Lung (tissue), 12 donors: ENCODE data around the gene KCNH8. TPM values are rescaled to one million over a fixed set of nuclear protein-coding genes. Genes with fewer than 3 reads are reported as not detected.

ENCODE experiments used
- ATAC-seq: fragments of 200-7000 bp; cut with Tn5 transposase; one replicate; pipeline ENCODE4 v1.9.1; 2020; ENCODE audit warnings: moderate number of reproducible peaks; ENCODE audit not compliant: insufficient read depth, low FRiP score
- DNase-seq, 3 donors: peaks; one replicate each; pipeline ENCODE4 v3.0.0-alpha.2; 2013 to 2017
- H3K27ac ChIP-seq, 2 donors: one replicate each; pipeline ENCODE4 v1.5.1; 2013; ENCODE audit warnings: mild to moderate bottlenecking in 2 of 2, moderate library complexity in 2 of 2, control low read depth in 1 of 2, inconsistent platforms in 1 of 2, low read depth in 1 of 2, low read length in 1 of 2
- H3K27me3 ChIP-seq, 3 donors: one replicate each; pipeline ENCODE4 v1.5.1; 2013; ENCODE audit warnings: low read length in 2 of 3; ENCODE audit not compliant: control insufficient read depth in 3 of 3, insufficient read depth in 3 of 3
- H3K36me3 ChIP-seq, 4 donors: one replicate each; pipeline ENCODE4 v1.5.1; 2013; ENCODE audit warnings: low read length in 4 of 4, mild to moderate bottlenecking in 1 of 4, moderate library complexity in 1 of 4; ENCODE audit not compliant: control insufficient read depth in 4 of 4, insufficient read depth in 4 of 4
- H3K4me1 ChIP-seq, 5 donors: one replicate each; pipeline ENCODE4 v1.5.1; 2013; ENCODE audit warnings: low read length in 5 of 5, mild to moderate bottlenecking in 2 of 5, moderate library complexity in 1 of 5; ENCODE audit not compliant: control insufficient read depth in 5 of 5, insufficient read depth in 5 of 5
- H3K4me3 ChIP-seq: one replicate; pipeline ENCODE4 v1.5.1; 2013; ENCODE audit warnings: mild to moderate bottlenecking, control low read depth, moderate library complexity
- H3K9ac ChIP-seq, 2 donors: one replicate each; pipeline ENCODE4 v1.5.1; 2013; ENCODE audit warnings: low read length in 2 of 2, control low read depth in 1 of 2; ENCODE audit not compliant: insufficient read depth in 1 of 2
- H3K9me3 ChIP-seq, 4 donors: one replicate each; pipeline ENCODE4 v1.5.1; 2013; ENCODE audit warnings: low read length in 3 of 4, mild to moderate bottlenecking in 1 of 4, moderate library complexity in 1 of 4; ENCODE audit not compliant: control insufficient read depth in 4 of 4, insufficient read depth in 3 of 4
- WGBS, 2 donors: extraction: QIAGEN DNeasy Blood & Tissue Kit; methylation state at CpG; one replicate each; pipeline ENCODE4 v1.1.7; 2013; 5-methylcytosine and 5-hydroxymethylcytosine counted together
- polyA plus RNA-seq, 2 donors: library from polyadenylated mRNA; stranded (reverse); fragments of 200-250 nt; gene quantifications; one replicate each; pipeline ENCODE4 v1.2.1, GENCODE V29; 2013
- total RNA-seq, 2 donors: library from RNA; depleted of rRNA in 1 of 2; stranded (reverse); fragments of >200 nt in 1 of 2; gene quantifications; one replicate each; pipeline ENCODE4 v1.2.1, GENCODE V29; 2014 to 2021
- TF ChIP-seq, protein P1 (sequence below): IDR thresholded peaks from 2 replicates; pipeline ENCODE4 v1.5.1; 2012; ENCODE audit warnings: mild to moderate bottlenecking; ENCODE audit errors: control extremely low read depth, extremely low read depth
- donor health status: control.
- donor health status: control.
- donor health status: Bipolar disorder and iron deficiency.
- donor health status: healthy.
- donor health status: DM: yes; HTN: yes; CAD: no.

Gene KCNH8
- total and polyA plus RNA-seq, 4 donors = 0.06 to 0.94 (median 0.15) TPM

DNA sequence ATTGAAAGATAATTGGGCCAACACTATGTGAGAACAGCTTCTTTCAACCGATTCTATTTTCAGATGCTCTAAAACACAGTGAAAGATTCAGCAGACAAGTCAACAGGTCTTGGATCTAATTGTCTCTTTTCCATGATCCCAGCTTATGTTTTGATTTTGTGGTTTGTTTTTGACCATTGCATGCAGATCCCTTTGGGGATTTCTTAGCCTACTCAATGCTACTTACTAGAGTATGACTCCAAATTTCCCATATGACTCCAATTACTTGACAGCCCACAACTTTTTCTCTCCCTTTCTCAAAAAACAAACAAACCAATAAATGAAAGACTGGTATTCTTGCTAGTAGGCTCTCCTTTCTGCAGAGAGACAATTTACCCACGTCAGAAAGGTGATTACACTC lies 67.1 kb downstream of the KCNH8 start:
- TF ChIP-seq, protein P1, sequence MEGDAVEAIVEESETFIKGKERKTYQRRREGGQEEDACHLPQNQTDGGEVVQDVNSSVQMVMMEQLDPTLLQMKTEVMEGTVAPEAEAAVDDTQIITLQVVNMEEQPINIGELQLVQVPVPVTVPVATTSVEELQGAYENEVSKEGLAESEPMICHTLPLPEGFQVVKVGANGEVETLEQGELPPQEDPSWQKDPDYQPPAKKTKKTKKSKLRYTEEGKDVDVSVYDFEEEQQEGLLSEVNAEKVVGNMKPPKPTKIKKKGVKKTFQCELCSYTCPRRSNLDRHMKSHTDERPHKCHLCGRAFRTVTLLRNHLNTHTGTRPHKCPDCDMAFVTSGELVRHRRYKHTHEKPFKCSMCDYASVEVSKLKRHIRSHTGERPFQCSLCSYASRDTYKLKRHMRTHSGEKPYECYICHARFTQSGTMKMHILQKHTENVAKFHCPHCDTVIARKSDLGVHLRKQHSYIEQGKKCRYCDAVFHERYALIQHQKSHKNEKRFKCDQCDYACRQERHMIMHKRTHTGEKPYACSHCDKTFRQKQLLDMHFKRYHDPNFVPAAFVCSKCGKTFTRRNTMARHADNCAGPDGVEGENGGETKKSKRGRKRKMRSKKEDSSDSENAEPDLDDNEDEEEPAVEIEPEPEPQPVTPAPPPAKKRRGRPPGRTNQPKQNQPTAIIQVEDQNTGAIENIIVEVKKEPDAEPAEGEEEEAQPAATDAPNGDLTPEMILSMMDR = no peak
- no peaks in the 10 kb centered on the region for H3K36me3 ChIP-seq
- no peak overlapping the region for H3K27ac ChIP-seq
- no peaks in the 10 kb centered on the region for H3K9me3 ChIP-seq
- H3K9ac ChIP-seq = no peak overlapping the region
- H3K4me1 ChIP-seq = no peaks in the 10 kb centered on the region
- H3K4me3 ChIP-seq = no peak overlapping the region
- WGBS, 2 donors = 67 to 72% methylated on average over 2 of the region's 2 CpGs
- ATAC-seq = no peak
- no peaks in the 10 kb centered on the region for H3K27me3 ChIP-seq
- no peak for DNase-seq

DNA sequence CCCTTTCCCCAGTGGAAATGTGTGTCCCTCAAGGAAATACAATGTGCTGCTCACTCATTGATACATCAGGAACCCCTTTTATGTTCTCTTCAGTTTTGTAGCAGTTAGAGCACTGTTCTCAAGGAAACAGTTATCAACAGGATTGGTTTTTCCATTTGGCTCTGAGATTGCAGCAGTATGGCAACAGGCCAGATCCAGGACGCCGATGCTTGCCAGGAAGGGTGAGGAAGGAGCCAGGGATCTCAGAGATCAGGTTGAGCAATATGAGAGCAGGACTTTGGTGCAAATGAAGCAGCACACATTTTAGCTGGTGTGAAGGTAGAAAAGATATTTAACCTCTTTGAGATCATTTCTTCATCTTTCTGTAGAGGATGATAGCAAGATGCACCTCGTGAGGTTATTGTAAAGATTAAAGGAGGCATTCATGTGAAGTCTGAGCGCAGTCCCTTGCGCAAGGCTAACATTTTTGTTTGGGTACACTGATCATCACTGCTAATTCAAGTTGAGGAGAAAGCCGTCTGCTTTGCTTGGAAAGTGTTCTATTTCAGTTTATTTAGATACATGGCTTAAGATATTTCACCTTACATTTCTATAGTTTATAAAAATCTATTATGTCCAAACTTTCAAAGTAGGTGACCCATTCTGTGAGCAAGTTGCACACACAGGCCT lies 68.5 kb downstream of the KCNH8 start:
- Histone ChIP-seq H3K4me3 (no peak overlapping the region), H3K9ac (no peak overlapping the region), H3K4me1 (no peaks in the 10 kb centered on the region), H3K27me3 (no peaks in the 10 kb centered on the region), H3K27ac (no peak overlapping the region), H3K36me3 (no peaks in the 10 kb centered on the region), H3K9me3 (no peaks in the 10 kb centered on the region)
- DNase-seq = no peak
- WGBS, 2 donors = 65 to 80% methylated on average over 6 of the region's 6 CpGs
- no peak for ATAC-seq
- TF ChIP-seq, protein P1 = no peak

DNA sequence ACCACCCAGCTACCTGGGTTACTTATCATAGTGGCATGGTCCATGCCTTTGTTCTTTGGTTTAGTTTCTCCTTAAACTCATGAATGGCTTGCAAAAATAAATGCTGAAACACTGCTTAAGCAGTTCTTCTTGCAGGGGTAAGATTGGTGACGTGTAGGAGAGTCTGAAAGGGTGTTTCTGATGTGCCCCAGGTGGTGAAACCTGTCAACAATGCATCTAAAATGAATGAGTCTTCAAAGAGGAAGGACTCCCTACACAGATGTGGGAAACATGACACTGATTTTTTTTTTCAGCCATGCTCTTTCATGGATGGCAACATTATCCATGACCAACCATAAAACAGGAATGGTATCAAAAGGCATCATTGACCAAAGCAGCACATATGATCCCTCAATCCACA lies 72.0 kb downstream of the KCNH8 start:
- no peak overlapping the region for H3K9ac ChIP-seq
- H3K27ac ChIP-seq = no peak overlapping the region
- ATAC-seq (no peak), DNase-seq (no peak)
- TF ChIP-seq, protein P1 = no peak
- no peaks in the 10 kb centered on the region for H3K4me1 ChIP-seq
- no peaks in the 10 kb centered on the region for H3K9me3 ChIP-seq
- no peak overlapping the region for H3K4me3 ChIP-seq
- 36 to 84% methylated on average over 1 of the region's 1 CpG for WGBS, 2 donors
- no peaks in the 10 kb centered on the region for H3K27me3 ChIP-seq
- H3K36me3 ChIP-seq = no peaks in the 10 kb centered on the region

DNA sequence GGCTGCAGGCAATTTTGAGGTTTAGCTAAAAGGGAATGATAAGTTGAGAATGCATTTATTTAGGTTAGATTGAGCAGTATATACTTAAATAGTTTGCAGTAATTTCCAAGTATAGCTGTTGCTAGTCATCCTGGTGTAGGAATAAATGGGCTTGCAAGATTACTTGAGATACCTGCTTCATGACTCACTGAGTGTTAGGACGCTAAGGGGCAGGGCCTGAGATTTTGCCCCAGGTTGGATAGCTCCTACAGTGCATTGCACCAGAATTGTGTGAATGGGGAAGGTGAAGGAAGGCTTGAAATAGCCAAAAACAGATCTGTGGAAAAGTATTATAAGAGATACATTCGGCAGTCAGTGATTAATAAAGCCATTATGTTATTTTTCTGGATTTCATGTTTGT lies 72.8 kb downstream of the KCNH8 start:
- Histone ChIP-seq H3K9me3 (no peaks in the 10 kb centered on the region), H3K27ac (no peak overlapping the region), H3K36me3 (no peaks in the 10 kb centered on the region), H3K4me1 (no peaks in the 10 kb centered on the region), H3K27me3 (no peaks in the 10 kb centered on the region), H3K9ac (no peak overlapping the region), H3K4me3 (no peak overlapping the region)
- 64 to 85% methylated on average over 2 of the region's 2 CpGs for WGBS, 2 donors
- ATAC-seq (no peak), DNase-seq (no peak)
- TF ChIP-seq, protein P1 = no peak
